Measurements from ENCODE around the gene KIF2A. TPM values are rescaled to one million over a fixed set of nuclear protein-coding genes. Genes with fewer than 3 reads are reported as not detected.

The KIF2A gene
- total and polyA plus RNA-seq, 9 of the 15 experiments (the other 6 are each of a cell fraction or from before 2014, with no cell fraction given): 42.6 to 126 (median 77.6) TPM

DNA sequence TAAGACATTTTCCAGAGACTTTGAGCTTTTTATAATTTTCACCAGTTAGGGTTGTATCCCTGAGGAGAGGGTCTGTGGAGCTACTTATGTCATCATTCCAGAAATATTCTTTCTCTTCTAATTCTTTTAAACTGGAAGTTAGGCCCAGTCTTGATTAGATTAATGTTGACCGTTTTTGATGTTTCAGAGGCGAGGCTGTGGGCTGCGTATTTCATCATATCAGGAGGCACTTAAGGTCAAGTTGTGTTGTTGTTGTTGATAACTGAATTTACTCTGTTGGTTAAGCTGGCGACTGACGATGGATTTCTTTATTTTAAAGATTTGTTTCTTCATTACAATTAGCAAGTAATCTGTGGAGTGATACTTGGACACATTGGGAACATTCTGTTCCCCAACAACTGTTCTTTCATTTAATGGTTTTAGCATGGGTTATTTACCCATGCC lies 126.6 kb downstream of the KIF2A start (continued):
- TF ChIP-seq, protein P1, sequence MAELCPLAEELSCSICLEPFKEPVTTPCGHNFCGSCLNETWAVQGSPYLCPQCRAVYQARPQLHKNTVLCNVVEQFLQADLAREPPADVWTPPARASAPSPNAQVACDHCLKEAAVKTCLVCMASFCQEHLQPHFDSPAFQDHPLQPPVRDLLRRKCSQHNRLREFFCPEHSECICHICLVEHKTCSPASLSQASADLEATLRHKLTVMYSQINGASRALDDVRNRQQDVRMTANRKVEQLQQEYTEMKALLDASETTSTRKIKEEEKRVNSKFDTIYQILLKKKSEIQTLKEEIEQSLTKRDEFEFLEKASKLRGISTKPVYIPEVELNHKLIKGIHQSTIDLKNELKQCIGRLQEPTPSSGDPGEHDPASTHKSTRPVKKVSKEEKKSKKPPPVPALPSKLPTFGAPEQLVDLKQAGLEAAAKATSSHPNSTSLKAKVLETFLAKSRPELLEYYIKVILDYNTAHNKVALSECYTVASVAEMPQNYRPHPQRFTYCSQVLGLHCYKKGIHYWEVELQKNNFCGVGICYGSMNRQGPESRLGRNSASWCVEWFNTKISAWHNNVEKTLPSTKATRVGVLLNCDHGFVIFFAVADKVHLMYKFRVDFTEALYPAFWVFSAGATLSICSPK (IDR thresholded peaks at IDR 0.05; ENCODE audit: borderline replicate concordance): no peak
- TF ChIP-seq NR2C1 (IDR thresholded peaks at IDR 0.05): no peak; the same call in 1 of the 2 replicates
- TF ChIP-seq NR2C1 (tag; IDR thresholded peaks at IDR 0.05): peak; percentile 46; the same call in 1 of the 2 replicates
- TF ChIP-seq, protein P2, sequence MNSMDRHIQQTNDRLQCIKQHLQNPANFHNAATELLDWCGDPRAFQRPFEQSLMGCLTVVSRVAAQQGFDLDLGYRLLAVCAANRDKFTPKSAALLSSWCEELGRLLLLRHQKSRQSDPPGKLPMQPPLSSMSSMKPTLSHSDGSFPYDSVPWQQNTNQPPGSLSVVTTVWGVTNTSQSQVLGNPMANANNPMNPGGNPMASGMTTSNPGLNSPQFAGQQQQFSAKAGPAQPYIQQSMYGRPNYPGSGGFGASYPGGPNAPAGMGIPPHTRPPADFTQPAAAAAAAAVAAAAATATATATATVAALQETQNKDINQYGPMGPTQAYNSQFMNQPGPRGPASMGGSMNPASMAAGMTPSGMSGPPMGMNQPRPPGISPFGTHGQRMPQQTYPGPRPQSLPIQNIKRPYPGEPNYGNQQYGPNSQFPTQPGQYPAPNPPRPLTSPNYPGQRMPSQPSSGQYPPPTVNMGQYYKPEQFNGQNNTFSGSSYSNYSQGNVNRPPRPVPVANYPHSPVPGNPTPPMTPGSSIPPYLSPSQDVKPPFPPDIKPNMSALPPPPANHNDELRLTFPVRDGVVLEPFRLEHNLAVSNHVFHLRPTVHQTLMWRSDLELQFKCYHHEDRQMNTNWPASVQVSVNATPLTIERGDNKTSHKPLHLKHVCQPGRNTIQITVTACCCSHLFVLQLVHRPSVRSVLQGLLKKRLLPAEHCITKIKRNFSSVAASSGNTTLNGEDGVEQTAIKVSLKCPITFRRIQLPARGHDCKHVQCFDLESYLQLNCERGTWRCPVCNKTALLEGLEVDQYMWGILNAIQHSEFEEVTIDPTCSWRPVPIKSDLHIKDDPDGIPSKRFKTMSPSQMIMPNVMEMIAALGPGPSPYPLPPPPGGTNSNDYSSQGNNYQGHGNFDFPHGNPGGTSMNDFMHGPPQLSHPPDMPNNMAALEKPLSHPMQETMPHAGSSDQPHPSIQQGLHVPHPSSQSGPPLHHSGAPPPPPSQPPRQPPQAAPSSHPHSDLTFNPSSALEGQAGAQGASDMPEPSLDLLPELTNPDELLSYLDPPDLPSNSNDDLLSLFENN (IDR thresholded peaks at IDR 0.05; ENCODE audit: low read depth in 2 of 2, low read length in 2 of 2): no peak
- TF ChIP-seq TSC22D4 (tag; IDR thresholded peaks at IDR 0.05): no peak
- no peak for TF ChIP-seq BCL6 (CRISPR knock-in tag; IDR thresholded peaks at IDR 0.05)
- TF ChIP-seq BACH1 (tag; IDR thresholded peaks at IDR 0.05): 0 out of 2 replicates have a peak, but pooled peaks have one; percentile 48
- no peak for TF ChIP-seq ZC3H4 (CRISPR knock-in tag; IDR thresholded peaks at IDR 0.05; ENCODE audit: borderline replicate concordance)
- TF ChIP-seq TGIF2 (CRISPR knock-in tag; IDR thresholded peaks at IDR 0.05): no peak
- peak; percentile 77; the same call in 1 of the 2 replicates for TF ChIP-seq LEF1 (IDR thresholded peaks at IDR 0.05)
- no peak for TF ChIP-seq SNIP1 (IDR thresholded peaks at IDR 0.05; ENCODE audit: low read depth)
- TF ChIP-seq E2F3 (CRISPR knock-in tag; IDR thresholded peaks at IDR 0.05): no peak
- TF ChIP-seq, protein P3, sequence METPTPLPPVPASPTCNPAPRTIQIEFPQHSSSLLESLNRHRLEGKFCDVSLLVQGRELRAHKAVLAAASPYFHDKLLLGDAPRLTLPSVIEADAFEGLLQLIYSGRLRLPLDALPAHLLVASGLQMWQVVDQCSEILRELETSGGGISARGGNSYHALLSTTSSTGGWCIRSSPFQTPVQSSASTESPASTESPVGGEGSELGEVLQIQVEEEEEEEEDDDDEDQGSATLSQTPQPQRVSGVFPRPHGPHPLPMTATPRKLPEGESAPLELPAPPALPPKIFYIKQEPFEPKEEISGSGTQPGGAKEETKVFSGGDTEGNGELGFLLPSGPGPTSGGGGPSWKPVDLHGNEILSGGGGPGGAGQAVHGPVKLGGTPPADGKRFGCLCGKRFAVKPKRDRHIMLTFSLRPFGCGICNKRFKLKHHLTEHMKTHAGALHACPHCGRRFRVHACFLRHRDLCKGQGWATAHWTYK (CRISPR knock-in tag; IDR thresholded peaks at IDR 0.05): 0 out of 2 replicates have a peak, but pooled peaks have one; percentile 44
- TF ChIP-seq PHF8 (IDR thresholded peaks at IDR 0.05; ENCODE audit: borderline replicate concordance, low read length): no peak
- no peak; the same call in 1 of the 2 replicates for TF ChIP-seq FOXM1 (IDR thresholded peaks at IDR 0.05; ENCODE audit: low read depth)
- no peak for TF ChIP-seq FOXM1 (CRISPR knock-in tag; IDR thresholded peaks at IDR 0.05; ENCODE audit: low read depth)
- TF ChIP-seq MEIS2 (IDR thresholded peaks at IDR 0.05; ENCODE audit: partially characterized antibody): peak; percentile 61
- TF ChIP-seq HNRNPK (IDR thresholded peaks at IDR 0.05; ENCODE audit: low read depth, low read length, poor library complexity, severe bottlenecking): no peak
- no peak for TF ChIP-seq ZNF24 (IDR thresholded peaks at IDR 0.05)
- TF ChIP-seq SMARCB1 (IDR thresholded peaks at IDR 0.05; ENCODE audit: insufficient read length, low read depth): no peak
- TF ChIP-seq MAFF (IDR thresholded peaks at IDR 0.05; ENCODE audit: low read length): no peak
- TF ChIP-seq, protein P4, sequence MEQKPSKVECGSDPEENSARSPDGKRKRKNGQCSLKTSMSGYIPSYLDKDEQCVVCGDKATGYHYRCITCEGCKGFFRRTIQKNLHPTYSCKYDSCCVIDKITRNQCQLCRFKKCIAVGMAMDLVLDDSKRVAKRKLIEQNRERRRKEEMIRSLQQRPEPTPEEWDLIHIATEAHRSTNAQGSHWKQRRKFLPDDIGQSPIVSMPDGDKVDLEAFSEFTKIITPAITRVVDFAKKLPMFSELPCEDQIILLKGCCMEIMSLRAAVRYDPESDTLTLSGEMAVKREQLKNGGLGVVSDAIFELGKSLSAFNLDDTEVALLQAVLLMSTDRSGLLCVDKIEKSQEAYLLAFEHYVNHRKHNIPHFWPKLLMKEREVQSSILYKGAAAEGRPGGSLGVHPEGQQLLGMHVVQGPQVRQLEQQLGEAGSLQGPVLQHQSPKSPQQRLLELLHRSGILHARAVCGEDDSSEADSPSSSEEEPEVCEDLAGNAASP (IDR thresholded peaks at IDR 0.05): peak; percentile 90
